Naive thymus-derived CD4-positive, alpha-beta T cell (primary cell): ENCODE results near the gene LARGE1. TPM values are rescaled to one million over a fixed set of nuclear protein-coding genes. Genes with fewer than 3 reads are reported as not detected.
A peak's percentile ranks its signal among the peaks of the same experiment; 100 is the strongest.

Experiments used
- ATAC-seq: fragments of 150-1000 bp; cut with Tn5 transposase; 2 replicates; pipeline ENCODE4 v1.10.0; 2021; ENCODE audit warnings: mild to moderate bottlenecking, moderate library complexity
- CTCF ChIA-PET: fragments of 350-600 bp; sonication (Branson Sonifier 250); formaldehyde crosslinking; loops from one replicate; lab custom pipeline; 2021; ENCODE audit warnings: antibody characterized with exemption; lab: Charles Lee
- POLR2A ChIA-PET: fragments of 350-600 bp; sonication (Branson Sonifier 250); formaldehyde crosslinking; loops from one replicate; lab custom pipeline; 2021; ENCODE audit warnings: antibody characterized with exemption, inconsistent platforms; lab: Charles Lee
- DNase-seq, 9 donors: peaks; one replicate each; pipeline versions ENCODE4 v3.0.0 to v3.0.0-alpha.2; 2020 to 2022; ENCODE audit warnings: mixed read lengths in 1 of 9
- H3K27ac ChIP-seq: one replicate; pipeline ENCODE4 v1.7.0; 2013; ENCODE audit warnings: mild to moderate bottlenecking, low read depth, low read length, moderate library complexity
- H3K27me3 ChIP-seq, 2 donors: one replicate each; pipeline ENCODE4 v1.7.0; 2013; ENCODE audit warnings: low read length in 2 of 2, mild to moderate bottlenecking in 2 of 2, moderate library complexity in 2 of 2; ENCODE audit not compliant: control insufficient read depth in 2 of 2, insufficient read depth in 2 of 2
- H3K36me3 ChIP-seq, 3 experiments: 1 replicate in 2 of 3; 2 replicates in 1 of 3; pipeline ENCODE4 v1.7.0; 2013; ENCODE audit warnings: low read length in 3 of 3, mild to moderate bottlenecking in 3 of 3, moderate library complexity in 1 of 3; ENCODE audit not compliant: insufficient read depth in 3 of 3, control insufficient read depth in 2 of 3
- H3K4me1 ChIP-seq, 2 donors: one replicate each; pipeline ENCODE4 v1.7.0; 2013; ENCODE audit warnings: low read length in 2 of 2, mild to moderate bottlenecking in 2 of 2, moderate library complexity in 1 of 2; ENCODE audit not compliant: control insufficient read depth in 2 of 2, insufficient read depth in 2 of 2
- H3K4me3 ChIP-seq: 2 replicates; pipeline ENCODE4 v1.7.0; 2013; ENCODE audit warnings: mild to moderate bottlenecking, low read length
- H3K9me3 ChIP-seq, 3 experiments: 1 replicate in 2 of 3; 2 replicates in 1 of 3; pipeline ENCODE4 v1.7.0; 2013; ENCODE audit warnings: low read length in 3 of 3; ENCODE audit not compliant: control insufficient read depth in 2 of 3
- H3K27ac Mint-ChIP-seq, 9 donors: one replicate each; pipeline ENCODE4 v1.8.0; 2020 to 2022; ENCODE audit warnings: mixed read lengths in 9 of 9, mild to moderate bottlenecking in 8 of 9, moderate library complexity in 5 of 9, inconsistent platforms in 2 of 9
- H3K27me3 Mint-ChIP-seq, 5 donors: one replicate each; pipeline ENCODE4 v1.8.0; 2021 to 2022; ENCODE audit warnings: mixed read lengths in 5 of 5, mild to moderate bottlenecking in 1 of 5
- H3K36me3 Mint-ChIP-seq, 5 donors: one replicate each; pipeline ENCODE4 v1.8.0; 2020 to 2022; ENCODE audit warnings: mixed read lengths in 5 of 5, mild to moderate bottlenecking in 3 of 5, inconsistent platforms in 1 of 5
- H3K4me1 Mint-ChIP-seq, 7 donors: one replicate each; pipeline ENCODE4 v1.8.0; 2020 to 2022; ENCODE audit warnings: mixed read lengths in 7 of 7, mild to moderate bottlenecking in 3 of 7, inconsistent platforms in 1 of 7
- H3K4me3 Mint-ChIP-seq, 10 donors: one replicate each; pipeline ENCODE4 v1.8.0; 2020 to 2022; ENCODE audit warnings: mild to moderate bottlenecking in 10 of 10, mixed read lengths in 10 of 10, moderate library complexity in 6 of 10, inconsistent platforms in 2 of 10
- H3K9me3 Mint-ChIP-seq, 11 donors: one replicate each; pipeline ENCODE4 v1.8.0; 2020 to 2022; ENCODE audit warnings: mixed read lengths in 11 of 11, mild to moderate bottlenecking in 4 of 11, inconsistent platforms in 1 of 11, moderate library complexity in 1 of 11
- intact Hi-C, 2 donors: fragments of 100-400 bp; cut with micrococcal nuclease; formaldehyde crosslinking; loops; one replicate each; pipeline ENCODE4 v1.15.1; 2023
- polyA plus RNA-seq, 2 donors: library from polyadenylated mRNA; unstranded; fragments of 300-500 nt; fragmentation: Illumina TruSeq; gene quantifications; one replicate each; pipeline ENCODE4 v1.2.3, GENCODE V29; 2021
- total RNA-seq, 6 experiments: library from RNA in 5 of 6; stranded (reverse) in 5 of 6; gene quantifications; 1 replicate in 5 of 6; 2 replicates in 1 of 6; pipeline ENCODE4 v1.2.3 and lab custom pipeline; 2021 to 2026

Gene LARGE1
- total and polyA plus RNA-seq, 7 experiments from 2014 or later, result 2.3 to 4.8 (median 3.0) TPM; not detected in 3

DNA sequence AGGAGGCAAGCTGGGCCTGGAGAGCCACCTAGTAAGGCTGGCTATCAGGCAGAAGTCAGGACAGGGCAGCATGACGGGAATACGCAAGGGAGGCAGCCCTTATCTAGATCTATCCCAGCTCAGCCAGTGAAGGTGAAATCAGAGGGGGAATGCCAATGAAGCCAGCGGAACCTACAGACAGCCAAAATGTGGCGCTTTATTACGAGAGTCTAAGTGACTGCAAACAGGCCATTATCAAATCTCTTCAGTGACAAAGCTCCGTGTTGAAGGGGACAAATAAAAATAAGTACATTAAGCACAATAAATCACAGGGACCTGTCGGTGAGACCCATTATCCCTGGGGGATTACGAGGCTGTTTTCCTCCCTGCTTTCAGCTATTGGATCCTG, 22.8 kb downstream of the LARGE1 start:
- H3K27me3 ChIP-seq, result no peaks in the 10 kb centered on the region
- H3K4me1 Mint-ChIP-seq, result no peaks in the 10 kb centered on the region
- no peak overlapping the region for H3K27ac Mint-ChIP-seq
- ChIA-PET POLR2A (no interaction called here), CTCF (no interaction called here)
- no peaks in the 10 kb centered on the region for H3K36me3 Mint-ChIP-seq
- peaks cover 0 to 22% (median 2%) of the 10 kb centered on the region in 11 donors for H3K9me3 Mint-ChIP-seq
- no peaks in the 10 kb centered on the region for H3K9me3 ChIP-seq
- no peak overlapping the region for H3K27ac ChIP-seq
- H3K4me3 ChIP-seq, result no peak overlapping the region
- peaks cover 0 to 24% (median 4%) of the 10 kb centered on the region in 5 donors for H3K27me3 Mint-ChIP-seq
- ATAC-seq (no peak), DNase-seq (no peak)
- intact Hi-C loops, result no loop called here
- H3K4me3 Mint-ChIP-seq, result no peak overlapping the region
- H3K4me1 ChIP-seq, result no peaks in the 10 kb centered on the region
- H3K36me3 ChIP-seq, result no peaks in the 10 kb centered on the region

DNA sequence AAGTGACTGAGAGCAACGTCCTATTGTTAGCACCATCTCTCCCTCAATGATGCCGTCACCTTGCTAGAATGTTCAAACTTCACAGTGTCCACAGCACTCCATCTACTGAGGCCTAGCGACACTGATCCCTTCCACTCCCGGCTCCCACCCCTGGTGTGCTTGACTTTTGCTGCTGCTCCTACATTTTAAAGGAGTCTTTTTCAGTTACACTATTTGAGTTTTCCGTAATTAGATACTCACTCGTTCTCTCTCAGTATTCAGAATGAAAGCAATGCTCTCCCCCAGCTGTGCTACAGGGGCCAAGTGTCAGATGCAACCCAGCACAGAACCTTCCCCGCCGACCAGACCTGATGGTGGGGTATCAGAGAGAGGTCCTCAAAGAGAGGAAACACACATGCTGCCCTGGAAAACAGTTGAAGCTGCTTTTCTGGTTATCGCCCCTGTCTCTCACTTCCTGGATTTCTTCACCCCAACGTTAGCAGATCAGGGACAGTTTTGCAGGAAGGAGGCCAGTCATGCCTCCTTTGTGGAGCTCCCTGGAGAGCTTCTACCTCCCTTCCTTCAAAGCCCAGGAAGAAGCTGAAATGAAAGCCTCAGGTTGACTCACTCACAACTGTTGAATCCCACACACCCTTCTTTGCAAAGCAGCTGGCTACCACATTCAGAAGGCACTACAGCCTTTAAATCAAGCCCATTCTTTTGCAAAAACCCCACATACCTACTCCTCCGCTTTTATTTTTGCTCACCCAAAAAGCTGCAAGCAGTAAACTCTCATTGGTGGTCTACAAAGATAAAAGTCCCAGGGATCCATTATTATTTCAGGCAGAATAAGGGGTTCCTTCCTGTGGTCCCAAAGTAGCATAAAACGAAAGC, 23.5 kb downstream of the LARGE1 start:
- H3K27me3 Mint-ChIP-seq, result peaks cover 0 to 24% (median 4%) of the 10 kb centered on the region in 5 donors
- DNase-seq, result no peak
- H3K27ac ChIP-seq, result no peak overlapping the region
- ChIA-PET POLR2A (no interaction called here), CTCF (no interaction called here)
- intact Hi-C loops, result no loop called here
- no peaks in the 10 kb centered on the region for H3K36me3 ChIP-seq
- H3K4me1 ChIP-seq, result no peaks in the 10 kb centered on the region
- H3K4me3 ChIP-seq, result no peak overlapping the region
- no peak overlapping the region for H3K27ac Mint-ChIP-seq
- H3K4me3 Mint-ChIP-seq, result no peak overlapping the region
- H3K4me1 Mint-ChIP-seq, result no peaks in the 10 kb centered on the region
- H3K9me3 Mint-ChIP-seq, result peaks cover 0 to 22% (median 2%) of the 10 kb centered on the region in 11 donors
- no peaks in the 10 kb centered on the region for H3K27me3 ChIP-seq
- no peak for ATAC-seq
- H3K36me3 Mint-ChIP-seq, result no peaks in the 10 kb centered on the region
- no peaks in the 10 kb centered on the region for H3K9me3 ChIP-seq

DNA sequence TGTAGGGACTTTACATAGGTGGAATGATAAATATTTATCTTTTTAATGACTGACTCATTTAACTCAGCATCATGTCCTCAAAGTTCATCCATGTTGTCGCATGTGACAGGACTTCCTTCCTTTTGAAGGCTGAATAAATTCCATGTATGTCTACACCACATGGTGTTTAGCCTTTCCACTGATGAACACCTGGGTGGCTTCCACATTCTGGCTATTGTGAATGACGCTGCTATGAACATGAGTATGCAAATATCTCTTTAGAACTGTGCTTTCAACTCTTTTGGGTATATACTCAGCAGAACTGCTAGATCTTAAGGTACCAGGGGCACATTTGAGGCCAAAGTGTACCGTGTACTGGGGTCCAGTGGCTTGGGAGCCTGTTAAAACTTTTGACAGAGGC, 24.1 kb downstream of the LARGE1 start:
- H3K4me1 Mint-ChIP-seq, result no peaks in the 10 kb centered on the region
- ChIA-PET POLR2A (no interaction called here), CTCF (no interaction called here)
- Histone ChIP-seq H3K9me3 (no peaks in the 10 kb centered on the region), H3K4me1 (no peaks in the 10 kb centered on the region), H3K27ac (no peak overlapping the region), H3K4me3 (no peak overlapping the region), H3K36me3 (no peaks in the 10 kb centered on the region), H3K27me3 (no peaks in the 10 kb centered on the region)
- intact Hi-C loops, result no loop called here
- ATAC-seq (peak; percentile 27), DNase-seq (no peak)
- peaks cover 0 to 22% (median 2%) of the 10 kb centered on the region in 11 donors for H3K9me3 Mint-ChIP-seq
- H3K36me3 Mint-ChIP-seq, result no peaks in the 10 kb centered on the region
- H3K4me3 Mint-ChIP-seq, result no peak overlapping the region
- peaks cover 0 to 24% (median 4%) of the 10 kb centered on the region in 5 donors for H3K27me3 Mint-ChIP-seq
- no peak overlapping the region for H3K27ac Mint-ChIP-seq

DNA sequence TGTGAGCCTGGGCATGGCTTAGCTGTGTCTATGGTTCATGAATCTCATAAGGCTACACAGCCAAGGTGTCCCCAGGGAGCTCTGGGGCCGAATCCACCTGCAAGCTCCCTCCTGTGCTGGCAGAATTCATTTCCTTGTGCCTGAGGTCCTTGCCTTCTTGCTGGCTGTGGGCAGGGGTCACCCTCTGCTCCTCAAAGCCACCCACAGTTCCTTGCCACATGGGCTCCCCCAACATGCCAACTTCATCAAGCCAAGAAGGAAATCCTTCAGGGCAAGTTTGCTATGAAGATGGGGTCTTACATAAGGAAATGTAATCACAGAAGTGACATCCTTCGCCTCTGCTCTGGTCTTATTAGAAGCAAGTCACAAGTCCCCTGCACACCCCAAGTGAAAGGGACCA, 24.8 kb downstream of the LARGE1 start:
- H3K4me1 Mint-ChIP-seq, result no peaks in the 10 kb centered on the region
- peaks cover 0 to 22% (median 2%) of the 10 kb centered on the region in 11 donors for H3K9me3 Mint-ChIP-seq
- H3K27me3 Mint-ChIP-seq, result peaks cover 0 to 20% (median 4%) of the 10 kb centered on the region in 5 donors
- ATAC-seq, result no peak
- intact Hi-C loops, result no loop called here
- H3K4me3 Mint-ChIP-seq, result no peak overlapping the region
- CTCF ChIA-PET, result no interaction called here
- no peaks in the 10 kb centered on the region for H3K9me3 ChIP-seq
- H3K4me3 ChIP-seq, result no peak overlapping the region
- H3K27me3 ChIP-seq, result no peaks in the 10 kb centered on the region
- POLR2A ChIA-PET, result no interaction called here
- no peaks in the 10 kb centered on the region for H3K36me3 ChIP-seq
- H3K36me3 Mint-ChIP-seq, result no peaks in the 10 kb centered on the region
- no peak overlapping the region for H3K27ac ChIP-seq
- DNase-seq, result no peak
- no peaks in the 10 kb centered on the region for H3K4me1 ChIP-seq
- H3K27ac Mint-ChIP-seq, result no peak overlapping the region

DNA sequence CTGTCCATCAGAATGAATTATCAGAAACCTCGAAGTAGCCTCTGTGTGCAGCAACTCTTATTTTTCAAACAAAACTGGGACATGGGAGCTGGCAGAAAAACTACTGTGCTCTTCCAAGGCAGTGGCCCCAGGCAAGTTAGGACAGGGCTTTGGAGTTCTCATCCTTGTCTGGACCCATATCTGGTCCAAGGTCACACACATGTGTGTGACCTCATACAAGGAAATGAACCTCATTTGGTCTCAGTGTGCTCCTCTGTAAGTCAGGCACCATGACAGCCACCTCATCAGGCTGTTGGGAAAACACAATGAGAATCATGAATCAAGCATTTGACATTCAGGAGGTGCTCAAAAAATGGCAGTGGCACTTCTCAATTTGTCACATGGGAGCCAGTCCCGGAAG, 25.8 kb downstream of the LARGE1 start:
- Mint-ChIP-seq H3K27ac (no peak overlapping the region), H3K4me1 (peaks cover 0 to 2% (median 0%) of the 10 kb centered on the region in 7 donors), H3K4me3 (no peak overlapping the region), H3K27me3 (peaks cover 0 to 14% (median 0%) of the 10 kb centered on the region in 5 donors), H3K36me3 (no peaks in the 10 kb centered on the region), H3K9me3 (peaks cover 0 to 16% (median 2%) of the 10 kb centered on the region in 11 donors)
- Histone ChIP-seq H3K9me3 (no peaks in the 10 kb centered on the region), H3K36me3 (no peaks in the 10 kb centered on the region), H3K4me3 (no peak overlapping the region), H3K4me1 (no peaks in the 10 kb centered on the region), H3K27me3 (no peaks in the 10 kb centered on the region), H3K27ac (no peak overlapping the region)
- ChIA-PET CTCF (no interaction called here), POLR2A (no interaction called here)
- intact Hi-C loops, result no loop called here
- no peak for DNase-seq
- no peak for ATAC-seq

DNA sequence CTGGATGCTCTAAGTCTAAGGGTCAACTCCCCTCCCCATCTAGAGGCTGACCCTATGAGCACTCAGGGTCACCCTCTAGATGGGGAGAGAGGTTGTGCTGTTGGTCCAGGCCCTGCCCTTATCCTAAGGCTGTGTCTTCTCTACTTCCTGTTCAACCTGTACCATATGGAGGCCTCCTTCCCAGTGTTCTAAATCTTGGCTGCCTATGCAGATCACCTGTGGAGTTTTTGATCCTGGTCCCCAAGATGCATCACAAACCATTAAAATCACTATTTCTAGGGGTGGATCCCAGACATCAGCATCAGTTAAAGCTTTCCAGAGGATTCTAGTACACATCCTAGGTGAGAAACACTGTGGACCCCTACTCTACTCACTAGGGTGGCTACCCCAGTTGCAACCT, 26.2 kb downstream of the LARGE1 start:
- no peak overlapping the region for H3K27ac Mint-ChIP-seq
- Histone ChIP-seq H3K9me3 (no peaks in the 10 kb centered on the region), H3K27me3 (no peaks in the 10 kb centered on the region), H3K4me3 (no peak overlapping the region), H3K4me1 (no peaks in the 10 kb centered on the region), H3K36me3 (no peaks in the 10 kb centered on the region), H3K27ac (no peak overlapping the region)
- intact Hi-C loops, result no loop called here
- H3K36me3 Mint-ChIP-seq, result no peaks in the 10 kb centered on the region
- H3K4me1 Mint-ChIP-seq, result peaks cover 0 to 3% (median 0%) of the 10 kb centered on the region in 7 donors
- H3K4me3 Mint-ChIP-seq, result no peak overlapping the region
- H3K27me3 Mint-ChIP-seq, result peaks cover 0 to 13% (median 0%) of the 10 kb centered on the region in 5 donors
- peaks cover 0 to 16% (median 2%) of the 10 kb centered on the region in 11 donors for H3K9me3 Mint-ChIP-seq
- CTCF ChIA-PET, result no interaction called here
- no peak for ATAC-seq
- no peak for DNase-seq
- POLR2A ChIA-PET, result no interaction called here

DNA sequence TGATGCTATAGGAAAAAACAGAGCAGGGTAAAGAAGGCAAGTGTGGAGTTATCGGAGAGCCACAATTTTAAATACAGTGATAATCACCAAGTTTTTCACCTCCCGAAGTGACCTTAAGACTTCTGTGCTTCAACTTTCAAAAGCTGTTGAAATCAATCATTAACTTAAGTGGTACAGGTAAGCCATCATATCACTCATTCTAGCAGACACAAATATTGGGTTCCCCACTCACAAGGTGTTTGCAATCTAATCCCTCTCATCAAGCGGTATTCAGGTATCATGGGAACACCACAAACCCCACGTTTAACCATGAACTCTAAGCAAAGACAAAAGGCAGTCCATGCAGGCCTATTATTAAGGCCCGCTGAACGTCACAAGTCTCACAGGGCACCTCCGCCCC, 26.8 kb downstream of the LARGE1 start:
- no peaks in the 10 kb centered on the region for H3K36me3 ChIP-seq
- no peak overlapping the region for H3K4me3 ChIP-seq
- no peaks in the 10 kb centered on the region for H3K9me3 ChIP-seq
- Mint-ChIP-seq H3K4me1 (peaks cover 0 to 3% (median 0%) of the 10 kb centered on the region in 7 donors), H3K27ac (no peak overlapping the region), H3K9me3 (peaks cover 0 to 16% (median 0%) of the 10 kb centered on the region in 11 donors), H3K27me3 (peaks cover 0 to 7% (median 0%) of the 10 kb centered on the region in 5 donors), H3K4me3 (no peak overlapping the region), H3K36me3 (no peaks in the 10 kb centered on the region)
- DNase-seq, result no peak
- H3K27ac ChIP-seq, result no peak overlapping the region
- H3K27me3 ChIP-seq, result no peaks in the 10 kb centered on the region
- no peak for ATAC-seq
- intact Hi-C loops, result no loop called here
- no peaks in the 10 kb centered on the region for H3K4me1 ChIP-seq
- ChIA-PET POLR2A (no interaction called here), CTCF (no interaction called here)
